Transverse colon (tissue), 4 donors: Measurements from ENCODE around the gene CHPF2. TPM values are rescaled to one million over a fixed set of nuclear protein-coding genes. Genes with fewer than 3 reads are reported as not detected.

Experiments used
- DNase-seq: peaks from one replicate; pipeline ENCODE4 v3.0.0-alpha.2; 2019
- H3K27ac ChIP-seq, 4 donors: fragments of 200-600 bp; sonication (generic); 2 replicates each; pipeline ENCODE4 v1.5.1; 2016 to 2018; ENCODE audit warnings: inconsistent platforms in 4 of 4
- H3K27me3 ChIP-seq: fragments of 200-600 bp; sonication (generic); 2 replicates; pipeline ENCODE4 v1.5.1; 2017; ENCODE audit warnings: inconsistent platforms
- H3K36me3 ChIP-seq, 4 donors: fragments of 200-600 bp; sonication (generic); 2 replicates each; pipeline ENCODE4 v1.5.1; 2017 to 2019; ENCODE audit warnings: inconsistent platforms in 4 of 4
- H3K4me1 ChIP-seq, 4 donors: fragments of 200-600 bp; sonication (generic); 2 replicates each; pipeline ENCODE4 v1.5.1; 2017 to 2020; ENCODE audit warnings: inconsistent platforms in 4 of 4
- H3K4me3 ChIP-seq, 4 donors: fragments of 200-600 bp; sonication (generic); 1 replicate in 1 of 4; 2 replicates in 3 of 4; pipeline versions ENCODE4 v1.5.1 to v1.6.1; 2017 to 2019; ENCODE audit warnings: inconsistent platforms in 4 of 4
- H3K9me3 ChIP-seq, 2 donors: fragments of 200-600 bp; sonication (generic); 2 replicates each; pipeline ENCODE4 v1.5.1; 2017 to 2019; ENCODE audit warnings: inconsistent platforms in 2 of 2
- EP300 ChIP-seq: sonication (generic); formaldehyde crosslinking; IDR thresholded peaks from one replicate; pipeline ENCODE4 v1.6.1; 2017; ENCODE audit warnings: antibody characterized with exemption, low read depth
- POLR2A ChIP-seq: fragments of 450-650 bp; IDR thresholded peaks from one replicate; pipeline ENCODE4 v1.6.1; 2016; ENCODE audit warnings: antibody characterized with exemption, mild to moderate bottlenecking, moderate library complexity
- POLR2AphosphoS5 ChIP-seq, 3 donors: sonication (generic); formaldehyde crosslinking; IDR thresholded peaks; one replicate each; pipeline ENCODE4 v1.6.1; 2016; ENCODE audit warnings: antibody characterized with exemption in 3 of 3
- whole genome bisulfite sequencing, 2 donors: methylation state at CpG; one replicate each; pipeline ENCODE4 v1.1.5; 2018; ENCODE audit warnings: low coverage in 1 of 2; 5-methylcytosine and 5-hydroxymethylcytosine counted together
- in situ Hi-C, 4 donors: fragments of 200-750 bp; cut with MboI; loops; one replicate each; pipeline versions ENCODE4 v1.15.0 to v1.15.1; 2017; ENCODE audit warnings: low sequenced_read_pairs in 3 of 4, low pct_ligation_motif_present in 1 of 4, low pct_unique_long_range_greater_than_20kb in 1 of 4
- intact Hi-C: fragments of 100-400 bp; cut with DNase I; formaldehyde crosslinking; loops from one replicate; pipeline ENCODE4 v1.15.1; 2023; ENCODE audit warnings: low total_unique reads
- total RNA-seq, 4 donors: library from RNA; depleted of rRNA; stranded (reverse); fragments of >200 nt; gene quantifications; one replicate each; pipeline ENCODE4 v1.1.0, GENCODE V29; 2016
- TF ChIP-seq, protein P1 (sequence below), 5 experiments: fragments of 200-600 bp in 3 of 5; fragments of 450-650 bp in 2 of 5; sonication (generic) in 3 of 5; IDR thresholded peaks; 1 replicate in 2 of 5; 2 replicates in 3 of 5; pipeline ENCODE4 v1.5.1; 2016 to 2017; ENCODE audit warnings: antibody characterized with exemption in 5 of 5, inconsistent platforms in 3 of 5, mild to moderate bottlenecking in 2 of 5, moderate library complexity in 1 of 5

The CHPF2 gene
- total RNA-seq, 4 donors from 2014 or later = 48.4 to 104 (median 50.9) TPM

DNA sequence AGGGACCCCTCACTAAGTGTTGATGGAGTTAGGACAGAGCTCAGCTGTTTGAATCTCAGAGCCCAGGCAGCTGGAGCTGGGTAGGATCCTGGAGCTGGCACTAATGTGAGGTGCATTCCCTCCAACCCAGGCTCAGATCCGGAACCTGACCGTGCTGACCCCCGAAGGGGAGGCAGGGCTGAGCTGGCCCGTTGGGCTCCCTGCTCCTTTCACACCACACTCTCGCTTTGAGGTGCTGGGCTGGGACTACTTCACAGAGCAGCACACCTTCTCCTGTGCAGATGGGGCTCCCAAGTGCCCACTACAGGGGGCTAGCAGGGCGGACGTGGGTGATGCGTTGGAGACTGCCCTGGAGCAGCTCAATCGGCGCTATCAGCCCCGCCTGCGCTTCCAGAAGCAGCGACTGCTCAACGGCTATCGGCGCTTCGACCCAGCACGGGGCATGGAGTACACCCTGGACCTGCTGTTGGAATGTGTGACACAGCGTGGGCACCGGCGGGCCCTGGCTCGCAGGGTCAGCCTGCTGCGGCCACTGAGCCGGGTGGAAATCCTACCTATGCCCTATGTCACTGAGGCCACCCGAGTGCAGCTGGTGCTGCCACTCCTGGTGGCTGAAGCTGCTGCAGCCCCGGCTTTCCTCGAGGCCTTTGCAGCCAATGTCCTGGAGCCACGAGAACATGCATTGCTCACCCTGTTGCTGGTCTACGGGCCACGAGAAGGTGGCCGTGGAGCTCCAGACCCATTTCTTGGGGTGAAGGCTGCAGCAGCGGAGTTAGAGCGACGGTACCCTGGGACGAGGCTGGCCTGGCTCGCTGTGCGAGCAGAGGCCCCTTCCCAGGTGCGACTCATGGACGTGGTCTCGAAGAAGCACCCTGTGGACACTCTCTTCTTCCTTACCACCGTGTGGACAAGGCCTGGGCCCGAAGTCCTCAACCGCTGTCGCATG, 5.2 kb downstream of the CHPF2 start:
- in situ Hi-C loops (no loop called here), intact Hi-C loops (no loop called here)
- Histone ChIP-seq H3K27me3 (no peaks in the 10 kb centered on the region), H3K36me3 (peaks cover 0 to 27% (median 4%) of the 10 kb centered on the region in 4 donors), H3K4me3 (no peak overlapping the region), H3K9me3 (no peaks in the 10 kb centered on the region), H3K27ac (no peak overlapping the region), H3K4me1 (peaks cover 8 to 15% (median 14%) of the 10 kb centered on the region in 4 donors)
- WGBS, 2 donors = 91% methylated on average over 32 of the region's 44 CpGs; no CpG with 5 or more reads in 1 of the 2 donors
- DNase-seq = no peak
- TF ChIP-seq POLR2A (no peak), EP300 (no peak), POLR2AphosphoS5 (IDR thresholded peaks at IDR 0.05) (no peak)
- TF ChIP-seq, protein P1, sequence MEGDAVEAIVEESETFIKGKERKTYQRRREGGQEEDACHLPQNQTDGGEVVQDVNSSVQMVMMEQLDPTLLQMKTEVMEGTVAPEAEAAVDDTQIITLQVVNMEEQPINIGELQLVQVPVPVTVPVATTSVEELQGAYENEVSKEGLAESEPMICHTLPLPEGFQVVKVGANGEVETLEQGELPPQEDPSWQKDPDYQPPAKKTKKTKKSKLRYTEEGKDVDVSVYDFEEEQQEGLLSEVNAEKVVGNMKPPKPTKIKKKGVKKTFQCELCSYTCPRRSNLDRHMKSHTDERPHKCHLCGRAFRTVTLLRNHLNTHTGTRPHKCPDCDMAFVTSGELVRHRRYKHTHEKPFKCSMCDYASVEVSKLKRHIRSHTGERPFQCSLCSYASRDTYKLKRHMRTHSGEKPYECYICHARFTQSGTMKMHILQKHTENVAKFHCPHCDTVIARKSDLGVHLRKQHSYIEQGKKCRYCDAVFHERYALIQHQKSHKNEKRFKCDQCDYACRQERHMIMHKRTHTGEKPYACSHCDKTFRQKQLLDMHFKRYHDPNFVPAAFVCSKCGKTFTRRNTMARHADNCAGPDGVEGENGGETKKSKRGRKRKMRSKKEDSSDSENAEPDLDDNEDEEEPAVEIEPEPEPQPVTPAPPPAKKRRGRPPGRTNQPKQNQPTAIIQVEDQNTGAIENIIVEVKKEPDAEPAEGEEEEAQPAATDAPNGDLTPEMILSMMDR (IDR thresholded peaks at IDR 0.05) = no peak

DNA sequence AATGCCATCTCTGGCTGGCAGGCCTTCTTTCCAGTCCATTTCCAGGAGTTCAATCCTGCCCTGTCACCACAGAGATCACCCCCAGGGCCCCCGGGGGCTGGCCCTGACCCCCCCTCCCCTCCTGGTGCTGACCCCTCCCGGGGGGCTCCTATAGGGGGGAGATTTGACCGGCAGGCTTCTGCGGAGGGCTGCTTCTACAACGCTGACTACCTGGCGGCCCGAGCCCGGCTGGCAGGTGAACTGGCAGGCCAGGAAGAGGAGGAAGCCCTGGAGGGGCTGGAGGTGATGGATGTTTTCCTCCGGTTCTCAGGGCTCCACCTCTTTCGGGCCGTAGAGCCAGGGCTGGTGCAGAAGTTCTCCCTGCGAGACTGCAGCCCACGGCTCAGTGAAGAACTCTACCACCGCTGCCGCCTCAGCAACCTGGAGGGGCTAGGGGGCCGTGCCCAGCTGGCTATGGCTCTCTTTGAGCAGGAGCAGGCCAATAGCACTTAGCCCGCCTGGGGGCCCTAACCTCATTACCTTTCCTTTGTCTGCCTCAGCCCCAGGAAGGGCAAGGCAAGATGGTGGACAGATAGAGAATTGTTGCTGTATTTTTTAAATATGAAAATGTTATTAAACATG, 6.0 kb downstream of the CHPF2 start:
- Histone ChIP-seq H3K36me3 (peaks cover 0 to 27% (median 4%) of the 10 kb centered on the region in 4 donors), H3K4me1 (peaks cover 6 to 13% (median 9%) of the 10 kb centered on the region in 4 donors), H3K9me3 (no peaks in the 10 kb centered on the region), H3K4me3 (no peak overlapping the region), H3K27ac (no peak overlapping the region), H3K27me3 (no peaks in the 10 kb centered on the region)
- TF ChIP-seq POLR2AphosphoS5 (IDR thresholded peaks at IDR 0.05) = no peak
- TF ChIP-seq EP300 = no peak
- TF ChIP-seq POLR2A = no peak
- TF ChIP-seq, protein P1 (IDR thresholded peaks at IDR 0.05) = no peak
- no peak for DNase-seq
- in situ Hi-C loops (no loop called here), intact Hi-C loops (no loop called here)
- WGBS, 2 donors = 77% methylated on average over 17 of the region's 17 CpGs; no CpG with 5 or more reads in 1 of the 2 donors

DNA sequence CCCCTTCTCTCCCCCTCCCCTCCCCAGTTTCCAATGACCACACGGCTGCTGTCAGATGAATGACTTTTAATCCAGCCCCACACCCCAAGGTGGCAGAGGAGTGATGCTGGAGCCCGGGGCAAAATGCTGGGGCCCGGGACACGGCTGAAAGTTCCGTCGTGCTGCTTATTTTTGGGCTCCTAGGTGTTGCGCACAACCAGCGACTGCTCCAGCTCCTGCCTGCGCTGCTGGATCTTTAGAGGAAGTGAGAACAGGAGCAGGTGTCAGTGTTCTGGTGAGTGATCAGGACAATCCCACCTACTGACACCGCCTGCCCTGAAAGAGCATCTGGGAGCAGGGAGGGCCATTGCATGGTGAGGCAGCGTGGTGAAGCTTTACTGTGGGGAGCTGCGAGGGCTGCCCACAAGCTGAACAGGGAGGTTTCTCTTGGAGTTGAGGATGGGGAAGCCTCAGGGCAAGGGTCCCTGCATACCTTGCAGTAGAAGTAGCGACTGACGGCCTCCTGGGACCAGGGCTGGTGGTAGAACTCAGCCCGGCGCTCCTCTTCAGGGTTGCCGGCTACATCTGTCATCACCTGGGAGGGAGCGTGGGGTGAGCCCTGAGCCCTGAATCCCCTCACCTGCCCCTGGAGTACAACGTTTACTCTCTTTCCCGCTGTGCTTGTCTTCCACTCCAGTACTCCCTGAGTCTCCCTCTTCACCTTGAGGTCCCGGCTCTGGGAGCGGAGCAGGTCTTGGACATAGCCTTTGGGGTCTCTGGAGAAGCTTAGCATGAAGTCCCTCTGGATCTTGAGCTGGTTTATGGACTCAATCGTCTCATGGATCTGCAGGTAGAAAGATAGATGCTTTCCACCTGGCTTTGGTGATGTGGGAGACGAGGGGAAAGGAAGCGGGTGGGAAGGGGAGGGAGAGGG, 6.9 kb downstream of the CHPF2 start:
- Histone ChIP-seq H3K4me3 (no peak overlapping the region), H3K27ac (no peak overlapping the region), H3K9me3 (no peaks in the 10 kb centered on the region), H3K4me1 (peaks cover under 1 to 13% (median 3%) of the 10 kb centered on the region in 4 donors), H3K27me3 (peaks cover 8% of the 10 kb centered on the region), H3K36me3 (peaks cover 0 to 27% (median 4%) of the 10 kb centered on the region in 4 donors)
- no peak for TF ChIP-seq POLR2A
- TF ChIP-seq, protein P1 (IDR thresholded peaks at IDR 0.05) = no peak
- TF ChIP-seq POLR2AphosphoS5 (IDR thresholded peaks at IDR 0.05) = no peak
- TF ChIP-seq EP300 = no peak
- in situ Hi-C loops = no loop called here
- no peak for DNase-seq
- WGBS, 2 donors = 89% methylated on average over 25 of the region's 25 CpGs; no CpG with 5 or more reads in 1 of the 2 donors
- intact Hi-C loops = no loop called here
